NCI-H774 (cell line): ENCODE results near the gene OR4E2.
"Not testable (repeated sequence)": the region's sequence is repeated elsewhere in the genome, so short reads cannot be mapped to it uniquely, and the experiment has no call there.

Source experiments
- DNase-seq: peaks from one replicate; lab custom pipeline; 2025; lab: John Stamatoyannopoulos, UW

Gene OR4E2

GRCh38 chr14:21697662-21698061, 44.0 kb downstream of the OR4E2 start:
- DNase-seq, result not testable (repeated sequence)

- DNase-seq, result not testable (repeated sequence)
These were observed 44.9 kb downstream of the OR4E2 start for GRCh38 chr14:21698538-21698937.

- no peak for DNase-seq
These were observed 45.9 kb downstream of the OR4E2 start for GRCh38 chr14:21699551-21699950.

GRCh38 chr14:21702316-21702715, 48.7 kb downstream of the OR4E2 start:
- DNase-seq, result no peak

- DNase-seq, result no peak
These were observed 50.0 kb downstream of the OR4E2 start for GRCh38 chr14:21703357-21704326.

- no peak for DNase-seq
These were observed 50.7 kb downstream of the OR4E2 start for GRCh38 chr14:21704338-21704737.

GRCh38 chr14:21711360-21711961, 57.8 kb downstream of the OR4E2 start:
- no peak for DNase-seq

- no peak for DNase-seq
These were observed 58.4 kb downstream of the OR4E2 start for GRCh38 chr14:21712036-21712435.

GRCh38 chr14:21714318-21714929, 60.8 kb downstream of the OR4E2 start:
- no peak for DNase-seq
